Activated CD4-positive, alpha-beta T cell treated with anti-CD3 and anti-CD28 coated beads, Interleukin-2, amount 10 ng/mL, durations not matched to agents 24 days and 14 days (primary cell): ENCODE measurements around the gene MYO15A. TPM values are rescaled to one million over a fixed set of nuclear protein-coding genes. Genes with fewer than 3 reads are reported as not detected.

Source experiments
- DNase-seq: peaks from one replicate; pipeline ENCODE4 v3.0.0; 2022
- H3K27ac Mint-ChIP-seq: one replicate; pipeline ENCODE4 v1.8.0; 2022; ENCODE audit warnings: mild to moderate bottlenecking, mixed read lengths
- H3K27me3 Mint-ChIP-seq: one replicate; pipeline ENCODE4 v1.8.0; 2022; ENCODE audit warnings: mixed read lengths
- H3K36me3 Mint-ChIP-seq: one replicate; pipeline ENCODE4 v1.8.0; 2022; ENCODE audit warnings: low read depth, mild to moderate bottlenecking, mixed read lengths
- H3K4me1 Mint-ChIP-seq: one replicate; pipeline ENCODE4 v1.8.0; 2021; ENCODE audit warnings: mixed read lengths
- H3K4me3 Mint-ChIP-seq: one replicate; pipeline ENCODE4 v1.8.0; 2022; ENCODE audit warnings: mild to moderate bottlenecking, moderate library complexity, mixed read lengths
- H3K9me3 Mint-ChIP-seq: one replicate; pipeline ENCODE4 v1.8.0; 2021; ENCODE audit warnings: mixed read lengths
- intact Hi-C: fragments of 100-400 bp; cut with micrococcal nuclease; formaldehyde crosslinking; loops from one replicate; pipeline ENCODE4 v1.15.1; 2023
- total RNA-seq: library from RNA; stranded (reverse); gene quantifications from 2 replicates; pipeline ENCODE4 v1.2.3, GENCODE V29; 2022

MYO15A gene
- total RNA-seq, 1 donor from 2014 or later = 0.70 TPM

DNA sequence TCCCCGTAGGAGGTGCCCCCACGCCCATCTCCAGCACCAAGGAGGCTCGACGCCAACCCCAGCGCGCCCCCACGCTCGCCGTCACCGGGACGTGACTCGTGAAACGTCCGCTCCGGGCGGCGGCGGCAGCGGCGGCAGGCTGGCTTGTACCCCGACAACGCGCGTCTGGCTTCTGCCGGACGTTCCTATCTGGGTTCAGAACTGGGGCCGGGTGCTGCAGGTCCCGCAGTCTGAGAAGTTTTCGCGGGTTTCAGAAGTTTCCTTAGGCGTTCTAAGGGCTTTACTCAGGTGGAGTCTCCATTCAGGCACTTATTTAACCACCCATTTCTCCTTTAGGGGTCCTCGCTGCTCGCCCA is 74.4 kb downstream of the MYO15A start:
- no peaks in the 10 kb centered on the region for H3K27me3 Mint-ChIP-seq
- DNase-seq = peak; percentile 96
- peak overlapping the region; percentile 99 for H3K27ac Mint-ChIP-seq
- H3K4me1 Mint-ChIP-seq = peaks cover 50% of the 10 kb centered on the region
- peaks cover 33% of the 10 kb centered on the region for H3K36me3 Mint-ChIP-seq
- H3K4me3 Mint-ChIP-seq = peak overlapping the region; percentile 97
- intact Hi-C loops = loop anchor here (1.0 to 2.0 kb wide), 7 partner anchors 24 to 211 kb away; partner anchors contain the start of genes DRC3, DRG2, FLII and LLGL1
- no peaks in the 10 kb centered on the region for H3K9me3 Mint-ChIP-seq

DNA sequence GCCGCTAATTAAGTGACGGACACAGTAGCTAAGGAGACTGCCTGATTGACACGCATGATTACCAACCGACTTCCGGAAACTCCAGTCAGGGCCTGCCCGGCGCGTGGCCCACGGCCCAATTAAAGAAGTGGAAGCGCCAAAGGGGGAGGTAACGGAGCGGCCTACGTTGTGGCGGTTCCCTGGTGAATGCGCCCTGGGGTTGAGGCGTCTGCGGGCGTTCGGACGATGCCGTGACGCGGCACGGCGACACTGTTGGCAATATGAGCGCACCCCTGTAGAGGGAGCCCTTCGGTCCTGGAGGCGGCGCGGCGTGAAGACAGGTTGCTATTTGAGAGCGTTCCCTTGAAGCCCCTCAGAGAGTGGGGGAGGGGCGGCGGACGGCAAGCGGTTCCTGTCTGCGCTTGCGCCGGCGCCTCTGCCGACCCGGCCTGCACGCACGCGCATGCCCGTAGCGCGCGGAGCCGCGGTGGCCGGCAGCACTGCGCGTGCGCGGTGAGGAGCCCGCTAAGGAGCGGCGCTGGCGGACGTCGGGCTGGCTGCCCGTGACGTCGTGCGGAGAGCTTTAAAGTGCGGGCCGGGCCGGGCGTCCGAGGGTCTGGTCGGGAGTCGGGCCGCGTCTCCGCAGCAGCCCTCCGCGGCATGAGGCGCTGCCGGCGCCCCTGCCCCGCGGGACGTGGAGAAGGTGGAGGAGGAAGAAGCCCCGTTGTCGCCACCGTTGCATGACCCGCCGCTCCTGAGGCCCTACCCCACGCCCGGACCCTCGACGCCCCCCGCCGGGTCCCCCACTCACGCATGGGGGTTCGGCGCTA is 75.0 kb downstream of the MYO15A start, which contains the start of gene ALKBH5:
ALKBH5 (plus strand) TSS at position 495 of the 809 bp plus-strand sequence. CDS start 416 bp downstream, outside the sequence.
- H3K4me3 Mint-ChIP-seq = peak within 1 kb of the TSS; percentile 97
- H3K9me3 Mint-ChIP-seq = no peaks in the 10 kb centered on the region
- H3K27ac Mint-ChIP-seq = peak within 1 kb of the TSS; percentile 99
- peaks cover 39% of the 10 kb centered on the region for H3K36me3 Mint-ChIP-seq
- H3K27me3 Mint-ChIP-seq = no peaks in the 10 kb centered on the region
- intact Hi-C loops = loop anchor here (1.0 to 2.0 kb wide), 7 partner anchors 25 to 211 kb away; partner anchors contain the start of genes DRC3, DRG2, FLII and LLGL1
- peaks cover 56% of the 10 kb centered on the region for H3K4me1 Mint-ChIP-seq
- peak; percentile 99 for DNase-seq

DNA sequence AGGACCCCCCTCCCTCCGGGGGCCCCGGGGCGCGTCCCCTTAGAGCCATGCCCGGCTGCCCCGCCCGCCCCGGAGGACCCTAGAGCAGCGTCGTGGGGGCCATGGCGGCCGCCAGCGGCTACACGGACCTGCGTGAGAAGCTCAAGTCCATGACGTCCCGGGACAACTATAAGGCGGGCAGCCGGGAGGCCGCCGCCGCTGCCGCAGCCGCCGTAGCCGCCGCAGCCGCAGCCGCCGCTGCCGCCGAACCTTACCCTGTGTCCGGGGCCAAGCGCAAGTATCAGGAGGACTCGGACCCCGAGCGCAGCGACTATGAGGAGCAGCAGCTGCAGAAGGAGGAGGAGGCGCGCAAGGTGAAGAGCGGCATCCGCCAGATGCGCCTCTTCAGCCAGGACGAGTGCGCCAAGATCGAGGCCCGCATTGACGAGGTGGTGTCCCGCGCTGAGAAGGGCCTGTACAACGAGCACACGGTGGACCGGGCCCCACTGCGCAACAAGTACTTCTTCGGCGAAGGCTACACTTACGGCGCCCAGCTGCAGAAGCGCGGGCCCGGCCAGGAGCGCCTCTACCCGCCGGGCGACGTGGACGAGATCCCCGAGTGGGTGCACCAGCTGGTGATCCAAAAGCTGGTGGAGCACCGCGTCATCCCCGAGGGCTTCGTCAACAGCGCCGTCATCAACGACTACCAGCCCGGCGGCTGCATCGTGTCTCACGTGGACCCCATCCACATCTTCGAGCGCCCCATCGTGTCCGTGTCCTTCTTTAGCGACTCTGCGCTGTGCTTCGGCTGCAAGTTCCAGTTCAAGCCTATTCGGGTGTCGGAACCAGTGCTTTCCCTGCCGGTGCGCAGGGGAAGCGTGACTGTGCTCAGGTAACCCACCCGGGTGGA is 75.8 kb downstream of the MYO15A start:
- Mint-ChIP-seq H3K27me3 (no peaks in the 10 kb centered on the region), H3K4me3 (peak overlapping the region; percentile 97), H3K36me3 (peaks cover 44% of the 10 kb centered on the region), H3K4me1 (peaks cover 57% of the 10 kb centered on the region), H3K27ac (peak overlapping the region; percentile 91), H3K9me3 (no peaks in the 10 kb centered on the region)
- peak; percentile 91 for DNase-seq
- intact Hi-C loops = no loop called here

DNA sequence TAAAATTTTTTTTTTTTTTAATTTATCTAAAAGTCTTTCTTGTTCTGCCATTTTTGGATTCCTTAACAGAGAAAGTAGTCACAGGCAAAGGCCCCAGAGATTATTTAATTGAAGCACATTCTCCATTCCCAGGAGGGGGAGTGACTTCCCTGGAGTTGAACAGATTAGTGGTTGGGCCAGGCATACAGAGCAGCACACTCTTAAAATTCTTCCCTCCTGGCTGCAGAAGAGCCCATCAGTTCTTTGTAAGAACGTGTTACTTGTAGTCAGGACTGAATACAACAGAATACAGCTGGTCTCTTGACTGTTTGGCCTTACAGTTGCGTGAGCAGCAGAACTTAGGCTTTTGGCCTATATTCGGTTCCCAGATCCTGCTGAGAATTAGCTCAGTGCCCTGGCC is 76.8 kb downstream of the MYO15A start:
- intact Hi-C loops = no loop called here

DNA sequence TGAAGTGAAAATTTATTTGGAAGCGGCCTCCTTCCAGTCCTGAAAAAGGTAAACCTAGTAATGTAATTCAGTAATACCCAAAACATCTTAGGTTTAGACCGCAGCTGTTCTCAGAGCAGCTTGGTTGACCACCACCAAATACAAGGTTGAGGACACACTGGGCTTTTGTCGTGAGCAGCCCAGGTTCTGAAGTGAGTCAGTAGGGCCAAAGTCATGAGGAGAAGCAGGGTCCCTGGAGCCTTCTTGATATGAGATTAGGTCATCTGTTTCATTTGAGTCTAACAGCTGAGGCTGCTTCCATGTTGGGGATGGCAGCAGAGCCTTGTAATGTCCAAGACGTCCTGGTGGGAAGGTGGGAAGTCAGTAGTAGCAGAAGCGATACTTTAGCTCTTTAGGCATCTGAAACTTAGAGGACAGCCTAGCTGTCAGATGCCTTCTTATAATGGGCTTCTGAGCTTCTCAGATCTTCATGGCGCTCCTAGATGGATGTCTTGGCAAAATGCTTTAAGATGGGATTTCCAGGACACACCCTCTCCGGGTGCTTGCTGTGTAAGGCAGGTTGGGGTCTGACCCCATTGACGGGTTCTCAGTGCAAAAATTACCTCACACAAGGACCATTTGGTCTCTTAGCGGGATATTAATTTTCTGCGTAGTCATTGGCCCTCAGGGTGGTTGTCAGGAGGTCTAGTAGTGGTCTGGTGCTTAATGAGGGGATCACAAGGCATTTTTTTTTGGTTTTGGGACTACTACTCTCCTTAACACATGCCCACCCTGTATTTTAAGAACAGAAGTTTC is 77.5 kb downstream of the MYO15A start:
- intact Hi-C loops = no loop called here
- peaks cover 60% of the 10 kb centered on the region for H3K4me1 Mint-ChIP-seq
- no peak for DNase-seq
- peak overlapping the region; percentile 91 for H3K27ac Mint-ChIP-seq
- peak overlapping the region; percentile 97 for H3K4me3 Mint-ChIP-seq
- no peaks in the 10 kb centered on the region for H3K9me3 Mint-ChIP-seq
- no peaks in the 10 kb centered on the region for H3K27me3 Mint-ChIP-seq
- peaks cover 56% of the 10 kb centered on the region for H3K36me3 Mint-ChIP-seq

More for the DNA sequence above, 76.8 kb downstream of the MYO15A start:
- no peak for DNase-seq
- Mint-ChIP-seq H3K27ac (peak overlapping the region; percentile 91), H3K9me3 (no peaks in the 10 kb centered on the region), H3K36me3 (peaks cover 50% of the 10 kb centered on the region), H3K4me1 (peaks cover 61% of the 10 kb centered on the region), H3K4me3 (peak overlapping the region; percentile 97), H3K27me3 (no peaks in the 10 kb centered on the region)

DNA sequence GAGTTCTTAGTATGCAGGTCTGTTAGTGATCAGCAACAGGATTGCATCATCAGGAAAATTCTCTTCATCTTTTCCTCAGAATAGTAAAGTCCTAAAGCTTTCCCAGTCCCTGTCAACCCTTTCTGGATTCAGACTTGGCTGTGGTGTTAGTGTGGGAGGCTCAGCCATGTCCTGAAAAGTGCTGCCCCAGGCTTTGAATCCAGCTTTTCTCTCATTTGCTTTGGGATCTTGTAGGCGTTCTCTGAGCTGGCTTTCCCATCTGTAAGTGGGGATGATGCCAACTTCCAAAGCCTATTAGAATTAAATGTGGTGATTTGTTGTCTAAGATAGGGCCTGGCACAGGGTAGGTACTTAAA is 78.0 kb downstream of the MYO15A start:
- Mint-ChIP-seq H3K27me3 (no peaks in the 10 kb centered on the region), H3K4me1 (peaks cover 60% of the 10 kb centered on the region), H3K36me3 (peaks cover 61% of the 10 kb centered on the region), H3K9me3 (no peaks in the 10 kb centered on the region), H3K4me3 (peak overlapping the region; percentile 97), H3K27ac (peak overlapping the region; percentile 63)
- intact Hi-C loops = no loop called here
- DNase-seq = no peak

DNA sequence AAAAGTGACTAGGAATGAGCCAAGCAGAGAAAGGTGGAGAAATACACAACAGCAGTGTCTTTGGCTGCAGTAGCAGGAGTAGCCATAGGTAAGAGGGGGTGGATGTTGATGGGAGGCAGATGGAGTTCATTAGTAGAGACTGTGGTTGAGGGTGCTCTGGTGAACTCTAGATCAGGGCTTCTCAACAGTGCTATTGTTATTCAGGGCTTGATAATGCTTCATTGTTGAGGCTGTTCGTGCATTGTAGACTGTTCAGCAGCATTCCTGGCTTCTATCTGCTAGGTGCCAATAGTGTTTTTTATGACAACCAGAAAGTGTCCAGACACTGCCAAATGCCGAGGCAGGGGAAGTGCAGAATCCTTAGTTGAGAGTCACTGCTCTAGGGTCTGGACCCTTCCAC is 78.7 kb downstream of the MYO15A start:
- DNase-seq = no peak
- H3K4me1 Mint-ChIP-seq = peaks cover 58% of the 10 kb centered on the region
- no peaks in the 10 kb centered on the region for H3K9me3 Mint-ChIP-seq
- peaks cover 62% of the 10 kb centered on the region for H3K36me3 Mint-ChIP-seq
- peak overlapping the region; percentile 97 for H3K4me3 Mint-ChIP-seq
- no peaks in the 10 kb centered on the region for H3K27me3 Mint-ChIP-seq
- intact Hi-C loops = no loop called here
- peak overlapping the region; percentile 63 for H3K27ac Mint-ChIP-seq

DNA sequence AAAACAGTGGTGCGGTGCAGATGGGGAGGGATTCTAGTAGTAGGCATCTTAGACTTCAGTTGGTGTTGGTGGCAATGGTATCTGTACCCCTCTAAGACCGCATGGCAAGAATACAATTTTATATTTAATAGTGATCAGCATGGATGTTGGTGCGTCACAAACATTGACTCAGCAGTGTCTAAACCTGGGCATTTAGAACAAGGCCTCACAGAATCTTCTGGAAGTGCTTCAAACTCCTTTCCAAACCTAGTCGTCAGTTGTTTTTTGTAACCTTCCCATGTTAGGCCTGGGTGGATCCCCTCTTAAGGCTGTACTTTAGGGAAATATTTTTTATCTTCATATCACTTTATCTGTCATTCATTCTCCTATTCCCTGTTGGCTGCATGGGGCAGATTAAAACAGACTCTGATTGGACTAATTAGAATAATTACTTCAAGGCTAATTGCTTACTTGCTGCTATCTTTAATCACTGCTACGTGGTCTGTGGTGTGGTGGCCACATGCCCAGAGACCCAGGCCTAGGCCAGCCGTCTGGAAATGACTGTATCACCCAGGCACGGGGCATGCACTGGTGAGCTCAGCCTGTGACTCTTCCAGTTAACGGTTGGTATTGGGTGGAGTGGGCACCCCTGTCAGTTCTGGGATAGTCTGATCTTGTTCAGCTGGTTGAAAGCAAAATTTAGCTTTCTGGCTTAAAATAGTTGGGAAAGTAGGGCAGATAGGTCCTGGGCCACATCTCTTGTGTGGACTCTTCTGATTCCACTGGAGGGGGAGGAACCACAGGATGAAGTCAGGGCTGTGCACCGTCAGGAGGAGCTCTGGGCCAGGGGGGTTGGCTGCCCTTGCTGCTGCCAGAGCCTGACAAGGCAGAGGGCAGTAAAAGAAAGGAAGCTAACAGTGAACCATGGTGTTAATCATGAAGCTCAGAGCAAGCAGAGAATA is 79.5 kb downstream of the MYO15A start:
- no peak for DNase-seq
- Mint-ChIP-seq H3K36me3 (peaks cover 67% of the 10 kb centered on the region), H3K4me3 (peak overlapping the region; percentile 97), H3K4me1 (peaks cover 54% of the 10 kb centered on the region), H3K27me3 (no peaks in the 10 kb centered on the region), H3K9me3 (no peaks in the 10 kb centered on the region), H3K27ac (peak overlapping the region; percentile 22)
- intact Hi-C loops = no loop called here

DNA sequence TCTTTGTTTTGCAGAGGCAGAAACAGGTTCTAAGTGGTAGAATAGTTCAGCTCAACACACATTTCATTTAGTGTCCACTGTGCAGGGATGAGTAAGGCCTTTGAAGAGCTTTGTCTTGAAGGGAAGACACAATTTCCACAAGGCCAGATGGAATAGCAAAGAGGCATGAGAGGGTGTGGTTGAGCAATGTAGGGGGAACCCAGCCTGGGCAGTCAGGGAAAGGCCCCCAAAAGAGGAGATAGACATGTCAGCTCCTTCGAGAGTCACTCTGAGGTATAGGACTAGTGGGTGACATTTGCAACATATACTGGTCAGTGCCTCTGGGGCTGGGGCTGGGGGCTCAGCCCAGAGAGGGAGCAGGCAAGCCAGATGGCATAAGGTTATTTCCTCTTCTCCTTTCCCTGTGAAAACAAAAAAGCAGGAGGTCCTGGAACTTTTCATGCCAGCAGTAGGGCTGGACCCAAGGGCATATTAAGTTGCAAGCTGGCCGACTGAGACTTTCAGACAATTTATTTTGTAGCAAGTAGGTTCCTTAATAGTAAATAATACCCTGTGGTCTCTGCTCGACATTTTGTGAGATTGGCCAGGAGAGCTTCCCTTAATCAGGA is 82.2 kb downstream of the MYO15A start:
- no peak overlapping the region for H3K4me3 Mint-ChIP-seq
- no peaks in the 10 kb centered on the region for H3K9me3 Mint-ChIP-seq
- H3K27ac Mint-ChIP-seq = peak overlapping the region; percentile 49
- DNase-seq = no peak
- H3K36me3 Mint-ChIP-seq = peaks cover 71% of the 10 kb centered on the region
- no peaks in the 10 kb centered on the region for H3K27me3 Mint-ChIP-seq
- intact Hi-C loops = no loop called here
- H3K4me1 Mint-ChIP-seq = peaks cover 56% of the 10 kb centered on the region

DNA sequence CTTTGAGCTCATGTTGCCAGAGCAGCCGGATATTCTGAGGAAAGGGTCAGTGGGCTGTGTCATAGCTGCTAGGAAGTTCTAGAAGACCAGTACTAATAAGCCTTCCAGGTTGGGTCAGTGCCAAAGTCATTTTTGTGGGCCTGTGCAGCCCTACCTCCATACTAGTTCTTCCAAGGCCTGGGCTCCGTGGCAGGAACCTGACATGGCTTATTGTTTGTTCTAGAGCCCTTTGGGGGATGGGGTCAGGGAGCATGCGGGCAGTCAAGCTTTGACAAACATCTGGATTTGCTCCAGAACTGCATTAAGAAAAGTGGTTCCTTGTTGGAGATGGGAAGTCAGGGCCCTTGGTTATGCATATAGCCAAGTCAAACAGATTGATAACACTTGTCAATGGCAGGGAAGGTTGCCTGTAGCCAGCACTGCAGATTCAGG is 82.7 kb downstream of the MYO15A start:
- intact Hi-C loops = no loop called here
- Mint-ChIP-seq H3K27me3 (no peaks in the 10 kb centered on the region), H3K9me3 (no peaks in the 10 kb centered on the region), H3K4me3 (no peak overlapping the region), H3K4me1 (peaks cover 51% of the 10 kb centered on the region), H3K36me3 (peaks cover 70% of the 10 kb centered on the region), H3K27ac (no peak overlapping the region)
- DNase-seq = no peak

DNA sequence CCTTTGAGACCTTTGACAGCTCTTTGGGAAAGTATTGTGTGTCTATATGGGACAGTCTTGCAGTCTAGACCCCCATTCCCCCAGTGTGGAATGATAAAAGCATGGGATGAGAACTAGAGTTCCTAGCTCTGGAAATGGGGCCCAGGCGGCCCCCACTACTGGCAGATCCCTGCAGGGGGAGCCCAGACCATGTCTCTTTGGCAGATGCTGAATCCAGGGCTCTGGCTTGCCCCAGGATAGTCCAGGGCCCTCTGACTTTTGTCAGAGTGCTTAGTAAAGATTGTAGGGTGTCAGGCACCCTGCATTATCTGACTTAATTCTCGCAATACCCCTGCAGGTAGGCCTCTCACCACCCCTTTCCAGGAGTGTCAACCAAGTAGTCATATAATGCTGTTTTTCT is 83.4 kb downstream of the MYO15A start:
- intact Hi-C loops = no loop called here
- H3K36me3 Mint-ChIP-seq = peaks cover 71% of the 10 kb centered on the region
- H3K9me3 Mint-ChIP-seq = no peaks in the 10 kb centered on the region
- H3K27ac Mint-ChIP-seq = peak overlapping the region; percentile 29
- DNase-seq = no peak
- H3K27me3 Mint-ChIP-seq = no peaks in the 10 kb centered on the region
- no peak overlapping the region for H3K4me3 Mint-ChIP-seq
- H3K4me1 Mint-ChIP-seq = peaks cover 46% of the 10 kb centered on the region

DNA sequence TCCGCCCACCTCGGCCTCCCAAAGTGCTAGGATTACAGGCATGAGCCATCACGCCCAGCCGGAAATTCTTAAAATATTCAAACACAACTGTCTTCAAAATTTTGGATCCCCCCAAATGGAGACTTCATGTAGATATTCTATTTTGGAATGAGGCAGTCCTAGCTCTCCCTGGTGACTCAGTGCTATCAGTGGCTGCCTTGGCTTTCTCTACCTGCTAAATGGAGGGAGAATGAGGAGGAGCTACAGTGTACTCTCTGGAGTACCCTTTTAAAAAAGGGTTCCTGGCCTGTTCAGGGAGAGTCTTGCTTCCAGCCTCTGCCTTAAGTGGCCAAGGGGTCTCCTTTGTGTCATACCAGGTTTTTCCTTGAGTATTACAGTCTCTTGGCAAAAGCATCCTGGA is 85.8 kb downstream of the MYO15A start:
- no peaks in the 10 kb centered on the region for H3K27me3 Mint-ChIP-seq
- no peak overlapping the region for H3K4me3 Mint-ChIP-seq
- no peak overlapping the region for H3K27ac Mint-ChIP-seq

More for the DNA sequence above, 85.8 kb downstream of the MYO15A start:
- no peak for DNase-seq
- intact Hi-C loops = no loop called here
- H3K4me1 Mint-ChIP-seq = peaks cover 36% of the 10 kb centered on the region
- no peaks in the 10 kb centered on the region for H3K9me3 Mint-ChIP-seq
- peaks cover 66% of the 10 kb centered on the region for H3K36me3 Mint-ChIP-seq
